Frontal cortex (tissue), 4 donors: ENCODE data around the gene NAV2. TPM values are rescaled to one million over a fixed set of nuclear protein-coding genes. Genes with fewer than 3 reads are reported as not detected.
"Not testable (repeated sequence)": the region's sequence is repeated elsewhere in the genome, so short reads cannot be mapped to it uniquely, and the experiment has no call there.

Experiments used
- DNase-seq, 2 donors: peaks; one replicate each; pipeline ENCODE4 v3.0.0; 2012; ENCODE audit warnings: low spot score in 2 of 2
- FAIRE-seq: peaks from 2 replicates; lab custom pipeline; 2012; peaks lifted over from hg19 to GRCh38; lab: Jason Lieb, UNC
- total RNA-seq: library from RNA; depleted of rRNA; stranded (reverse); fragments of >200 nt; gene quantifications from one replicate; pipeline ENCODE4 v1.2.3, GENCODE V29; 2014
- donor health status: control.
- donor health status: control.
- donor health status: control.

The NAV2 gene
- total RNA-seq, 1 donor from 2014 or later: 15.5 TPM

GRCh38 chr11:20066783-20067156 lies 354.1 kb downstream of the NAV2 start:
- DNase-seq (no peak), FAIRE-seq (no peak)

DNA sequence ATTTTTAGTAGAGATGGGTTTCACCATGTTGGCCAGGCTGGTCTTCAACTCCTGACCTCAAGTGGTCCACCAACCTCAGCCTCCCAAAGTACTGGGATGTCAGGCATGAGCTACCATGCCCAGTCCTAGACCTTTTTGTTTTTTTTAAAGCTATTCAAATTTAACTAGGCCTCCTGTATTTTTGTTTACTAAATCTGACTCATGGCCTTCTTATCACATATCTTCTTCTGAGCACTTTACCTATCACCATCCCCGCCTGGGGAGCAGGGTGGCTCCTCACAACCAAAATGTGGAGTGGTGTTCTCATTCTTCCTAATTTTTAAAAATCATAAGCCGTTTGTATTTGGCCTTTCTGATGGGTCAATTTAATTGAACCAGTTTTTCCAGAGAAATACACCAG lies 355.0 kb downstream of the NAV2 start:
- FAIRE-seq: no peak
- no peak for DNase-seq

DNA sequence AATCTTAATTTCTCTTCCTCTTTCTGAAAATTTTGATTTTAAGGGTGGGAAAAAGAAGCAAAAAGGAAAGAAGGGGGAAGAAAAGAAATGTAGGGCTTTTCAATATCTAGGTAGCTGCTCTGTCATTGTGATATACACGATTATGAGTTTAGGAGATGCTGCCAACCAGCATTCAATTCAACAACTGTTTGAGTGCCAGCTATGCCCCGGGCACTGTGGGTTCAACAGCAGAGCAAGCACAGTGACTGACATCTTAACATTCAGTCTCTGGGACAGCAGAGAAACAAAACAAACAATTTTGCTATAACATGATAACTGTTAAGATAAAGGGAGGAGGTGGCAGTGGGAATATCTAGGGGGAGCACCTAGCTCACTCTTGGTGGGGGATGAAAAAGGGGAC lies 356.1 kb downstream of the NAV2 start:
- DNase-seq (no peak), FAIRE-seq (no peak)

DNA sequence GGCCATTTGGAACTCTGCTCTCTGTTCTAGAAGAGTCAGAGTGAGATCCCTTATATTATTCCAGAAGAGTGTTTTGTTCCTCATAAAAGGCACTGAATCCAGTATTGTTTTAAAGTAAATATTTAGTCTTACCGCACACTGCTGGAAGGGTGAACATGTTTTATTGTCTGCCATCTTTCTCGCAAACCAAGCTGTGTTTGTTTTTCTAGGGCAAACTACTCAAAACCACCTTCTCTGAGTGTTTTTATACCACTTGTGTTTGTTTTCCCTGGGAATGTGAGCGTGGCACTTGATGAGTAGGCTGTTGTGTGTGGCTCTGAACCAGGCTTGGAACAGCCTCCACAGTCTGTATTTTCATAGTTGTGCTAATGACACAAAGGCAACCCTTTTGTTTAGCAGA lies 357.8 kb downstream of the NAV2 start:
- FAIRE-seq (no peak), DNase-seq (no peak)

GRCh38 chr11:20075627-20076026 lies 363.0 kb downstream of the NAV2 start:
- DNase-seq (no peak), FAIRE-seq (no peak)

DNA sequence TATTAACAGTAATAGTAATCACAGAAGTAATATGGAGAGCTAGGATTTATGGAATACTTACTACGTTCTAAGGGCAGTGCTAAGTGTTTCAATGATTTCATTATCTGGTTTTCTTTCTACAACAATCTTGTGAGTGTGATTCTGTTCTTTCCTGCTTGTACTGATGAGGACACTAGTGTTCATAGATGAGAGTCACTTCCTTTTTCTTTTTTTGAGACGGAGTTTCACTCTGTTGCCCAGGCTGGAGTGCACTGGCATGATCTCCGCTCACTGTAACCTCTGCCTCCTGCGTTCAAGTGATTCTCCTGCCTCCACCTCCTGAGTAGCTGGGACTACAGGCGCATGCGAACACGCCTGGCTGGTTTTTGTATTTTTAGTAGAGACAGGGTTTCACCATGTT lies 366.2 kb downstream of the NAV2 start:
- no peak for FAIRE-seq

DNA sequence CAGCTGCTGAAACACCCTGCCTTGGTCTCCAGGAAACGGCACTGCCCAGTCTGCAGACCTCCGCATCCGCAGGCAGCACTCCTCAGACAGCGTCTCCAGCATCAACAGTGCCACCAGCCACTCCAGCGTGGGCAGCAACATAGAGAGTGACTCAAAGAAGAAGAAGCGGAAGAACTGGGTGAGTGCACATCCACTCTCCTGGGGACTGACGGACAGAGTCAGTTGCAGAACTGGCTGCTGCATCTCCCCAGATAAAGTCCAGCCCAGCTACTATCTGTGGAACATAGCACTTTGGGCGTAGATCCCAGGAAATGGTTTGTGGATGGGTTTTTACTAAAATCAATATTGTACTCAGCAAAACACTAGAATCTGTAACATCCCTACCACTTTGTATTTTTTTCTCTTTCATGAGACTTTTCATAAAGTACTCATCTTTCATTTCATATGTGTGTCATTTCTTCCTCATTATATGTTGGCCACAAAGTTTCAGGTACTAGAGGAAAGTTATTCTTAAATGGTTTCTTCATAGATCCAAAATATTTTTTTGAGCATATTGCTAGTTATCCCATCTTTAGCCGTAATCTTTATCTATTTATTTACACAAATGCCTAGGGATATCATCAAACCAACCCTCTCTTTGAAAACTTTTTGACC lies 367.5 kb downstream of the NAV2 start:
- FAIRE-seq: no peak
- no peak for DNase-seq

More for the DNA sequence above, 366.2 kb downstream of the NAV2 start:
- DNase-seq: no peak

GRCh38 chr11:20081336-20081735 lies 368.7 kb downstream of the NAV2 start:
- DNase-seq (no peak), FAIRE-seq (no peak)

GRCh38 chr11:20083877-20084276 lies 371.2 kb downstream of the NAV2 start:
- DNase-seq, FAIRE-seq: not testable (repeated sequence)

DNA sequence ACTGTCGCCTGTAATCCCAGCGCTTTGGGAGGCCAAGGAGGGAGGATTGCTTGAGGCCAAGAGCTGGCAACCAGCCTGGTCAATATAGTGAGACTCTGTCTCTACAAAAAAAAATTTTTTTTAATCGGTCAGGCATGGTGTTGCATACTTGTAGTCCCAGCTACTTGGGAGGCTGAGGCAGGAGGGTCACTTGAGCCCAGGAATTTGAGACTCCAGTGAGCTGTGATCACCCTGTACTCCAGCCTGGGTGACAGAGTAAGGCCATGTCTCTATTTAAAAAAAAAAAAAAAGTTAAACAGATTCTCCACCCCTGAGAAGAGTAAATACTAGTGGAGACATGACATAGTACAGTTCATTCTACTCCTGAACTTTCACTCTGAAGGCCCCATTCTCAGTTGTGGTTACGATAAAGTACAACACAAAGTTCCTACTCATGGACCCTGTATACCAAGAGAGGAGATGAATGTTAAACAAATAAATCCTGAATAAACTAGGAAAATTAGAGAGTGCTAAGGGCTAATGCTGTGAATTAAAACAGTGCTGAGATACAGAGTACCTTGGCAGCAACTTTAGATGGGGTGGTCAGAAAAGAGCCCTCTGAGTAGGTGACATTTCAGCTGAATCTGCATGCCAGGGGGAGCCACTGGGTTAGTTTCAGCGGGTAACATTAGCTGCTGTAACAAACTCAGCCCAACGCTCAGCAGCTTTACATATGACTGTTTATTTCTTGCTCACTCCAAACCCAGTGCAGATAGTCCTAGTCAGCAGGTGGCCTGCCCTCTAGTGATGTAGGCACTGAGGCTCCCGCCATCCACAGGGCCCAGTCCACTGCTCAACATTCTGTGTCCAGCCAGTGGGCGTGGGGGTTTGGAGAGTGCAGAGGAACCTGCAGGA lies 372.5 kb downstream of the NAV2 start:
- FAIRE-seq (no peak), DNase-seq (no peak)

DNA sequence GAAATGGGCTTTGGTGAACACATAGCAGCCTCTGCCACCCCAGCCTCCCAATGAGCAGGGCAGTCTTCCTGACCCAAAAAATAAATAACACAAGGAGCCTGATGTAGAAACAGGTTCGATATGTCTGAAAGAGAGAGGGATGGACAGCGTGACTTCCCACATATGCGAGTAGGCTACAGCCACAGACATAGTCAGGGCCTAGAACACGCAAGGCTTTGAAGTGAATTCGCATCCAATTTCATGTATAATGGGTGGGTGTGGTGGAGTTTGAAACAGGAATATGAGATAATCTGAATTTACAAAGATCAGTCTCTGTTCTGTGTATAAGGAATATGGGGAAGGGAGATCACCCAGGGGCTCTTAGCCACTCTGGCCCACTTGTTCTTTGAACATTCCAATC lies 373.3 kb downstream of the NAV2 start:
- FAIRE-seq (no peak), DNase-seq (no peak)

DNA sequence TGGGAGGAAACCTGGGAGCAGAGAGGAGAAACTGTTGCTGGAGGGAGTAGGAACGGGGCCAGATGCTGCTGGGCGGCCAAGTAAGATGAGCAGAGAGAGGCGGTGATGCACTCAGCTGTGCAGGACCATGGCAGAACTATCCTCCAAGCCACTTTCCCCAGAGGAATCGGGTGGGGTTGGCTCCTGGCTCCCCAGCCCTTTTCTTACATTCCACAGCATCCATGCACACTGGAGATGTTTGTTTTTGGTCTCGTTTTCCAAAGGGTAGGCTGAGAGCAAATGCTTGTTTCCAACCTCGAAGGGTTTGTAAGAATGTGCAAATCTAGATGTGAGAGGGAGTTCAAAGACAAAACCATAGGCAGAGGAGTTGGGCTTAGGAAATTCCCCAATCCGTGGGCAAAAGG lies 374.5 kb downstream of the NAV2 start:
- FAIRE-seq: no peak
- no peak for DNase-seq

GRCh38 chr11:20088397-20089225 lies 376.0 kb downstream of the NAV2 start:
- DNase-seq (no peak), FAIRE-seq (no peak)

GRCh38 chr11:20089367-20089766 lies 376.7 kb downstream of the NAV2 start:
- DNase-seq (no peak), FAIRE-seq (no peak)

DNA sequence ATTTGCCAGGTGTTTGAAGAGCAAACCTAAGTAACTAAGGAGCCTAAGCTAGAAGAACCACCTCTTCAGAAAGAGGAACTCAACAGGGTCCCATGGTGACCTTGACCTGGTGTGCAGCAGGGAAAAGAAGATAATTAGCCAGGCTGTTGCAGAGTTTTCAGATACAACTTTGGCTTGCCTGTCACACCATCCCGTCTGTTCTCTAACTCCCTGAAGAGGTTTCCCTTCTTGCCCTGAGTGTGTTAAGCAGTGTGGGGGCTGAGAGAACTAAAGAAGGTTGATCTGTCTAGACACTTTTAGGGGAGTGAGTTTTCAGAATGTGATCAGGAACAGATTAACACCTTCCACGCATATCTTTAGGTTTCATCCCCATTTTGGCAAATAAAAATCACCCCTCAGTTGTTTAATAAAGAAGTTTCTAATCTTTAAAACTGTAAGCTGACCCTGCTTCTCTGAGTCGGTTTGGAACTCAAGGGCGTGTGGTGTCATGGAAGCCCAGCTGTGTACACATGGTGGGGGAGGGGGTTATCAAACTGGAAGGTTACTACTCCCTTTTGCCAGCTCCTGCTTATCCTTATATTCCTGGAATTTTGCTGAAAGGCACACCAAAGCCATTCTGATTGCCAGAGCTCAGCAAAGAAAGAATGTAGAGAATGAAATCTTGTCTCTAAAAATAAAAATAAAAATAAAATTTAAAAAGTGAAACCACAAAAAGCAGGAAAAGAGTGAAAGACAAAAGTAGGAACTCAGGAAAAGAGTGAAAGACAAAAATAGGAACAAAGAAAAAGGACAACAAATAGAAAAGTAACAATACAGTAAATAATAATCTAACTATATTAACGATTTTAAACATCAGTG lies 377.4 kb downstream of the NAV2 start:
- FAIRE-seq (no peak), DNase-seq (no peak)

DNA sequence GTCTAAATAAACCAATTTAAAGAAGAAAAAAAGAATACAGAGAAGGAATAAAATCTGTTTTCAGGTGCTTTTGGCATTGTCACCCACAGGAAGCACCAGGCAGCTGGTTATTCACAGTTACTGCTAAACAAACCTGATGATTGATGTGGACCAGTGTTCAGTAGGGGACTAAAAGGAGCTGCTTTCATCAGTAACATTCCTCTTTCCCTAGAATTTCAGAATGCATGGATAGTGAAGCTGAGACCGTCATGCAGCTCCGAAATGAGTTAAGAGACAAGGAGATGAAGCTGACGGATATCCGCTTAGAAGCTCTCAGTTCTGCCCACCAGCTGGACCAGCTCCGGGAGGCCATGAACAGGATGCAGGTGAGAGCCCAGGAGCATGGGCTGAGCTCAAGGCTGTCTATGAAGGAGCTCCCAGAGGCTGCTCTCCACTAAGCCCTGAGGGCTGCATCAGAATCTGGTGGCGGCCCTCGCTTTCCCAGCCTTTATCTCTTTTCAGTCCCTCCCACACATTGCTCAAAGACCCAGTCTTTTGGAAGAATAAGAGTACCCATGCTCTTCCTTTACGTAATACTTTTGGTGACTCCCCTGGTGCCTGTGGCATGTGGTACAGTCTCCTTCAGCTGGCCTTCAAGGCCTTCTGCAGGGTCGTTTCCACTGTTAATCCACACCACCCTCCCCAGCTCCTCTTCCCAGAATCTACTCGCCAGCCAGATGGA lies 378.2 kb downstream of the NAV2 start:
- DNase-seq: no peak
- FAIRE-seq: no peak

DNA sequence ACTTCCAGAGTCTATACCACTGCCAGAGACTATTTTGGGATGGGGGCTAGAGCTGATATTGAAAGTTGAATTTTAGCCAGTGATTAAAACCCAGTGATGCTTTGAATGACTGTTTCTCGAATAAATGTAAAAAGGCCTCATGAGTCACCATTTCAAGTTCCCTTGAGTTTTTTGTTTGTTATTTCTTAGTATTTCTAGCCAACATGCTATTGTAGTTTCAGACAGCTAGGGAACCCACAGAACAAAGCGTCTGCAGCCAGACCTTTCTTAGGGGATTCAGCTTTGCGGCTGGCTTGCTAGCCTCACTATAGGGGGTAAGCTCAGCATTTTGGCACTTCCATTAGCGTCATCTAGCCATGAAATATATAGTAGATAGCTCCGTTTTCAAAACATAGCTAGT lies 381.1 kb downstream of the NAV2 start:
- FAIRE-seq (no peak), DNase-seq (no peak)

DNA sequence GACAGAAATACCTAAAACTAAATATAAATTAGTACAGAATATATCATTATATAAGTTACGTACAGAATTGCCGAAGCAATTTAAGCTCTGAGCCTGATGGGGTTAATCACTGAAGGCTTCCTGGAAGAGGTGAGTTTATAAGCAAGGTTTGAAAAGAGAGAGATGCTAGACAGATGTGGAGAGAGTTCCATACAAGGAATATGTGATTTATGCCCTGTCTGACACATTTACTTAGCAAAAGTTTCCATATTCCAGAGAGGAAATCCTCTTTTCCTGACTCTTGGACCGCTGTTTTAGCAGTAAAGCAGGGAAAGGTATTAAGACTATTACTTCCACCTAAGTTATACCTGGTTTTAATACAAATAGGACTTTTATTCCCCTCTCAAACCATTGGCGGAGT lies 382.6 kb downstream of the NAV2 start:
- no peak for FAIRE-seq
- DNase-seq: no peak
